GM21528 (cell line): ENCODE data around the gene CSN1S1.

Experiments
- ATAC-seq: cut with Tn5 transposase; IDR thresholded peaks from one replicate; pipeline ENCODE4 v1.9.1; 2021; ENCODE audit warnings: mild to moderate bottlenecking, moderate library complexity; ENCODE audit not compliant: unreplicated experiment, low FRiP score

Gene CSN1S1

DNA sequence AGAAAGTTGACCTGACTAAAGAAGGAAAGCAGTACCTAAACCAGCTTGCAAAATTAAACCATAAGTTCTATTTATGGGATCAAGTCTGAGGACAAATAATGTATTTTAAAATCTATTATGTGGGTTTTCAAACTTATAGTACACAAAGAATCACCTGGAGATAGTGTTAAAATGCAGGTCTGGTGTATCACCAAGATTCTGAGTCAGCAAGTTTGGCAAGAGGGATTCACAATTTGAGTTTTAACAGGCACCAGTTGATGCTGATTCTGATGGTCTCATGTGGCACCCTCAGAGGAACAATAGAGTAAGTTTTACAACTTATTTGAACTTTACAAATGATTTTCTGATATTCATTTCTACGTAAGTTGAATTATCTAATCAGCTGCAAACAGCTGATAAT, 55.8 kb downstream of the CSN1S1 start:
- ATAC-seq: no peak

DNA sequence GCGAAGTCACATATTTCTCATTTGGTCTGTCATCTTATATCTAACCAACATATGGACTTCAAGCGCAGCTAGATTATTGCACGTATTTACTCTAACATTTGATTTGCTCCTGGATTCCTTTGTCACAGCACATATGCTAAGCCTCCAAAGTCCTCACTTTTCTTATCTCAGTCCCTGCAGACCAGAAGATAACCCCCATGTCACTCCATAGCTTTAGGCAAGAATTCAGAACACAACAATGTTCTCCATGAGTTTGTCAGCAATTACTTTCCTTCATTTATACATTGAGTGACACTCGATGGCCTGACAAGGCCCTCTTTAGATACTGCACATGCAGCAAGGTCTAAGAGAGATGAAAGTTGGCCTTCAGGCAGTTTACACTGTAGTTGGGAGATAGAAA, 60.1 kb downstream of the CSN1S1 start:
- no peak for ATAC-seq

- no peak for ATAC-seq
Observed at GRCh38 chr4:69994782-69995181, 63.9 kb downstream of the CSN1S1 start.

GRCh38 chr4:69995526-69996016, 64.7 kb downstream of the CSN1S1 start, which contains the start of gene STATH:
Gene STATH, plus strand, starts transcription at chr4:69995966. Its CDS starts 2,472 bp downstream, at chr4:69998438.
- ATAC-seq: no peak
